Neural cell (in vitro differentiated cells): Measurements from ENCODE around the gene TFDP1. TPM values are rescaled to one million over a fixed set of nuclear protein-coding genes. Genes with fewer than 3 reads are reported as not detected.

Source experiments
- H2AFZ ChIP-seq: fragments of 200-600, 300-800 bp; sonication (generic), shearing (Covaris generic); 2 replicates; pipeline ENCODE4 v1.6.0; 2014; ENCODE audit warnings: low read depth, mild to moderate bottlenecking, antibody characterized with exemption, low read length, moderate library complexity
- H3F3A ChIP-seq: fragments of 200-600 bp; shearing (Covaris generic); 2 replicates; pipeline ENCODE4 v1.6.1; 2016; ENCODE audit warnings: mild to moderate bottlenecking, moderate library complexity, mixed read lengths, antibody characterized with exemption, low read length; ENCODE audit not compliant: insufficient read depth, poor library complexity, severe bottlenecking
- H3K27ac ChIP-seq: fragments of 200-600, 300-800 bp; sonication (generic), shearing (Covaris generic); 2 replicates; pipeline ENCODE4 v1.5.1; 2014; ENCODE audit warnings: mild to moderate bottlenecking, low read length, moderate library complexity
- H3K27me3 ChIP-seq: fragments of 300-800, 200-600 bp; sonication (generic), shearing (Covaris generic); 2 replicates; pipeline ENCODE4 v1.6.0; 2014; ENCODE audit warnings: mild to moderate bottlenecking, low read depth, low read length, moderate library complexity; ENCODE audit not compliant: insufficient read depth
- H3K36me3 ChIP-seq: fragments of 300-800, 200-600 bp; sonication (generic), shearing (Covaris generic); 2 replicates; pipeline ENCODE4 v1.5.1; 2014; ENCODE audit warnings: mild to moderate bottlenecking, antibody characterized with exemption, low read length, moderate library complexity; ENCODE audit not compliant: insufficient read depth
- H3K4me2 ChIP-seq: fragments of 300-800, 200-600 bp; sonication (generic), shearing (Covaris generic); 2 replicates; pipeline ENCODE4 v1.6.0; 2014; ENCODE audit warnings: mild to moderate bottlenecking, low read length
- H3K4me3 ChIP-seq: fragments of 300-800, 200-600 bp; sonication (generic), shearing (Covaris generic); 2 replicates; pipeline ENCODE4 v1.5.1; 2014; ENCODE audit warnings: mild to moderate bottlenecking, low read length, moderate library complexity
- H3K79me2 ChIP-seq: fragments of 200-600 bp; shearing (Covaris generic); replicated peaks from 2 replicates; pipeline ENCODE4 v1.6.0; 2014; ENCODE audit warnings: mild to moderate bottlenecking, low read length, moderate library complexity; ENCODE audit not compliant: insufficient read depth
- H3K9ac ChIP-seq: fragments of 300-800, 200-600 bp; sonication (generic), shearing (Covaris generic); 2 replicates; pipeline ENCODE4 v1.6.1; 2016; ENCODE audit warnings: mild to moderate bottlenecking, low read length, mixed read lengths
- H3K9me2 ChIP-seq: fragments of 200-600 bp; shearing (Covaris generic); 2 replicates; pipeline ENCODE4 v1.6.1; 2016; ENCODE audit warnings: mild to moderate bottlenecking, low read length, mixed read lengths; ENCODE audit not compliant: insufficient read depth
- H3K9me3 ChIP-seq: fragments of 200-600, 300-800 bp; sonication (generic), shearing (Covaris generic); 2 replicates; pipeline ENCODE4 v1.6.1; 2016; ENCODE audit warnings: mild to moderate bottlenecking, mixed run types, low read length, moderate library complexity, mixed read lengths
- H4K20me1 ChIP-seq: fragments of 200-600 bp; shearing (Covaris generic); 2 replicates; pipeline ENCODE4 v1.6.1; 2016; ENCODE audit warnings: mild to moderate bottlenecking, mixed run types; ENCODE audit not compliant: insufficient read depth
- CTCF ChIP-seq: fragments of 450-650 bp; IDR thresholded peaks from 2 replicates; pipeline ENCODE4 v1.5.1; 2014; ENCODE audit warnings: antibody characterized with exemption, mild to moderate bottlenecking, moderate library complexity; ENCODE audit not compliant: poor library complexity, severe bottlenecking
- EP300 ChIP-seq: fragments of 450-650 bp; conservative IDR thresholded peaks from 2 replicates; pipeline ENCODE4 v1.6.1; 2014; ENCODE audit warnings: antibody characterized with exemption, mild to moderate bottlenecking, moderate library complexity; ENCODE audit not compliant: poor library complexity, severe bottlenecking
- EZH2 ChIP-seq: fragments of 200-600, 300-800 bp; shearing (Covaris generic), sonication (generic); IDR thresholded peaks from 2 replicates; pipeline ENCODE4 v1.6.1; 2014; ENCODE audit warnings: antibody characterized with exemption, low read length, borderline replicate concordance, mild to moderate bottlenecking; ENCODE audit not compliant: insufficient read depth, poor library complexity, severe bottlenecking
- MXI1 ChIP-seq: fragments of 450-650 bp; conservative IDR thresholded peaks from 2 replicates; pipeline ENCODE4 v1.6.1; 2014; ENCODE audit warnings: antibody characterized with exemption, mild to moderate bottlenecking; ENCODE audit not compliant: poor library complexity, severe bottlenecking
- POLR2AphosphoS5 ChIP-seq: IDR thresholded peaks from 2 replicates; pipeline ENCODE4 v1.6.1; 2012
- RAD21 ChIP-seq: fragments of 450-650 bp; conservative IDR thresholded peaks from 2 replicates; pipeline ENCODE4 v1.6.1; 2014; ENCODE audit warnings: antibody characterized with exemption, mild to moderate bottlenecking, moderate library complexity
- REST ChIP-seq: IDR thresholded peaks from 2 replicates; pipeline ENCODE4 v1.6.1; 2012; ENCODE audit warnings: borderline replicate concordance
- SMC3 ChIP-seq: fragments of 450-650 bp; conservative IDR thresholded peaks from 2 replicates; pipeline ENCODE4 v1.6.1; 2014; ENCODE audit warnings: antibody characterized with exemption, mild to moderate bottlenecking, moderate library complexity; ENCODE audit not compliant: poor library complexity
- TAF1 ChIP-seq: IDR thresholded peaks from 2 replicates; pipeline ENCODE4 v1.6.1; 2012; ENCODE audit warnings: low read depth
- polyA plus RNA-seq: library from polyadenylated mRNA; depleted of rRNA; stranded (reverse); fragments of >200 nt; gene quantifications from 2 replicates; pipeline ENCODE4 v1.2.3, GENCODE V29; 2014

The TFDP1 gene
- polyA plus RNA-seq, 1 donor from 2014 or later, result 81.2 TPM

GRCh38 chr13:113613789-113614379 lies 29.3 kb downstream of the TFDP1 start:
- H3K27ac ChIP-seq, result no peak overlapping the region
- TF ChIP-seq POLR2AphosphoS5 (no peak), REST (no peak), CTCF (no peak), TAF1 (no peak), EP300 (no peak), RAD21 (no peak), SMC3 (no peak), MXI1 (no peak), EZH2 (no peak)
- H3K9me3 ChIP-seq, result no peaks in the 10 kb centered on the region
- H3K36me3 ChIP-seq, result no peaks in the 10 kb centered on the region
- H3K9me2 ChIP-seq, result no peaks in the 10 kb centered on the region
- no peak overlapping the region for H3K4me2 ChIP-seq
- no peak overlapping the region for H3K9ac ChIP-seq
- H3K4me3 ChIP-seq, result no peak overlapping the region
- H3K79me2 ChIP-seq, result no peaks in the 10 kb centered on the region
- H4K20me1 ChIP-seq, result no peaks in the 10 kb centered on the region
- H3K27me3 ChIP-seq, result no peaks in the 10 kb centered on the region
- H2AFZ ChIP-seq, result no peak overlapping the region
- H3F3A ChIP-seq, result no peaks in the 10 kb centered on the region

- H3K36me3 ChIP-seq, result no peaks in the 10 kb centered on the region
- H3K4me3 ChIP-seq, result no peak overlapping the region
- no peak overlapping the region for H3K4me2 ChIP-seq
Measured at GRCh38 chr13:113616281-113616906, 31.8 kb downstream of the TFDP1 start.

More at GRCh38 chr13:113616281-113616906, 31.8 kb downstream of the TFDP1 start:
- no peak for TF ChIP-seq MXI1
- no peak for TF ChIP-seq TAF1
- no peaks in the 10 kb centered on the region for H3K9me3 ChIP-seq
- no peak overlapping the region for H2AFZ ChIP-seq
- no peaks in the 10 kb centered on the region for H3K9me2 ChIP-seq
- no peak overlapping the region for H3K27ac ChIP-seq
- H4K20me1 ChIP-seq, result no peaks in the 10 kb centered on the region
- no peaks in the 10 kb centered on the region for H3K79me2 ChIP-seq
- no peaks in the 10 kb centered on the region for H3F3A ChIP-seq
- no peak overlapping the region for H3K9ac ChIP-seq
- no peaks in the 10 kb centered on the region for H3K27me3 ChIP-seq
